ENCODE data around the gene CSMD2.

Gene CSMD2

DNA sequence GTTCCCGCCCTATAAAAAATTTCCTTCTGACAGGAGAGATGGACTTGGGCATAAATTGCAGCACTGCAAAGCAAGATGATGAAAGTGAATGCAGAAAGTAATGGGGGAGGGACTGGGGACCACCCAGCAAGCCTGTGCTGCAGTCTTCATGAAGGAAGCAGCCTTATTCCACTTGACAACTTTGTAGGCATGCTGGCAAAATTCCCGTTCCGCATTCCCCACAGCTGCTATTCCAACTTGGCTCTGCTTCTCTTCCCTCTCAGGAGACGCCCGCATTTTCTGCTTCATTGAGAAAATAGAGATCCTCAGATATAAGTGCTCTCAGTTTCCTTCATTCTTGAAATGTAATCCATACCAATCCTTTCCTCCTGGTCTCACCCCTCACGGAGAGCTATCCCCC lies 298.7 kb downstream of the CSMD2 start:
- CTCF ChIA-PET, result no interaction called here
- peaks cover 4% of the 10 kb centered on the region for H3K27me3 Mint-ChIP-seq
- no peaks in the 10 kb centered on the region for H3K4me1 Mint-ChIP-seq
- H3K4me3 Mint-ChIP-seq, result no peak overlapping the region
- no peak for DNase-seq
- no peaks in the 10 kb centered on the region for H3K36me3 Mint-ChIP-seq
- H3K9me3 Mint-ChIP-seq, result no peaks in the 10 kb centered on the region
- no peak overlapping the region for H3K27ac Mint-ChIP-seq

DNA sequence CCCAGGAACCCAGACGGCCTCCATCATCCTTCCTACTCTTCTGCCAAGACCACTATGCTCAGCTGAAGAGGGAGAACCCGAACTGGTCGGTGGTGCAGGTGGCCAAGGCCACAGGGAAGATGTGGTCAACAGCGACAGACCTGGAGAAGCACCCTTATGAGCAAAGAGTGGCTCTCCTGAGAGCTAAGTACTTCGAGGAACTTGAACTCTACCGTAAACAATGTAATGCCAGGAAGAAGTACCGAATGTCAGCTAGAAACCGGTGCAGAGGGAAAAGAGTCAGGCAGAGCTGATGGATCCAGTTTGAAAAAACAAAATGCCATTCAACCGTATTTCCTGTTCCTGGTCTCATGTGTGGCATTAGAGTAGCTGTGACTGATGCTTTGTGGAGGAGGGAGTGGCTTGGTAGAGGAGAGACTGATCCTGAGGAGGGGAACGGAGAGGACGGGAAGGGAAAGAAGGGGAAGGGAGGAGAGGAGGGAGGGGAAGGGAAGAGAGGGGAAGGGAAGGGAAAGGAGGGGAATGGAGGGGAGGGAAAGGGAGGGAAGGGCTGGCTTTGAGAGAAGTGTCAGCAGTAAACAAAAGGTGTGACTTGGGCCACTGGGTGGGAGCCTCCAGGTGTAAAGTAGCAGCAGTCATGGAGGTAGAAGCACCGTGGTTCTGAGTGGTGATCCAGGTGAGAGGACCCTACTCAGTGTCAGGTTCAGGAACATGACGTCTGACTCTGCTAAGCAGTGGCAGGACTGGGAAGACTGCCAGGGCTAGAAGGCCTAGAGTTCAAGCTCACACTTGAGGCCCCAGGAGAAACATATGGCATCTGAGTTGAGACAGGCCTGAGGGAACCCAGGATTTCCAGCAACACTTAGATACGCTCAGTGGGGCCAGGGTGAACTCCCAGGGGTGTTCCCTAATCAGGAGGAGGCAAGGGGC lies 300.3 kb downstream of the CSMD2 start:
- CTCF ChIA-PET, result no interaction called here
- no peaks in the 10 kb centered on the region for H3K9me3 Mint-ChIP-seq
- no peak overlapping the region for H3K27ac Mint-ChIP-seq
- peaks cover 4% of the 10 kb centered on the region for H3K27me3 Mint-ChIP-seq
- H3K36me3 Mint-ChIP-seq, result no peaks in the 10 kb centered on the region
- DNase-seq, result no peak
- no peak overlapping the region for H3K4me3 Mint-ChIP-seq
- no peaks in the 10 kb centered on the region for H3K4me1 Mint-ChIP-seq

DNA sequence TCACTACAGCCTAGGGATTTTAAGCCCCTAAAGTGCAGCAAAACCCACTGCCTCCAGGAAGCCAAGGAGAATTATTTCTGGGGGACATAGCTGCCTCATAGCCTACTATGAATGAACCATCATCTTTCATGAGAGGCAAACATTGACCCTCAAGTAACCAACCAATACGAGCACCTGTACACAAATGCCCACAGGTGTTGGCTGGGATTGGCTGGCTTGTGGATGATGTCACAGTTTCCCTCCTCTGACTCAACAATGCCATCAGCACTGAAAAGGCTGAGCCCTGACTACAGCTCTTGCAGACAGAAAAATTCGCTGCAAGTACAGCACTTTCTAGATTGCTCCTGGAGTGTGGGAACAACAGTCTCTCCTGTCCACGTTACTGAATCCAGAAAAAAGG lies 301.3 kb downstream of the CSMD2 start, which contains the start of gene HMGB4:
HMGB4 (plus strand) TSS at position 301 of the 400 bp plus-strand sequence. CDS start 113 bp downstream, outside the sequence.
- Mint-ChIP-seq H3K27ac (no peak within 1 kb of the TSS), H3K9me3 (no peaks in the 10 kb centered on the region), H3K36me3 (no peaks in the 10 kb centered on the region), H3K27me3 (peaks cover 4% of the 10 kb centered on the region), H3K4me1 (no peaks in the 10 kb centered on the region), H3K4me3 (no peak within 1 kb of the TSS)
- CTCF ChIA-PET, result no interaction called here
- DNase-seq, result no peak

DNA sequence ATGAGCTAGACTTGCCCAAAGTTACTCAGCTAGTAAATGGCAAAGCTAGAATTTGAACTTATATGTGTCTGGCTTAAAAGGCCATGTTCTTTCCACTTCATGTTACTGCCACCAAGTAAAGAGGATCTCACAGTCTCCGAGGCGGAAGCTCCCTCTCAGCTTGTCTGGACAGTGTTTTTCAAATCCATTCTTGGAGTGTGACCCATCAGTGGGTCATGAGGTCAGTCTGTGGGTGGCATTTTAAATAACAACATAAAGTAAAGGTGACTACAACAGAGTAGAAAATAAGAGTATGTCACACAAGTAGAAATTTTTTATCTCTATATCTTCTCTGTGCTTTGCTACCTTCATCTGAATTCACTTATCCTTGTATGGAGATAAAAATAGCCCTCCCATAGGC lies 304.4 kb downstream of the CSMD2 start:
- no peaks in the 10 kb centered on the region for H3K4me1 Mint-ChIP-seq

DNA sequence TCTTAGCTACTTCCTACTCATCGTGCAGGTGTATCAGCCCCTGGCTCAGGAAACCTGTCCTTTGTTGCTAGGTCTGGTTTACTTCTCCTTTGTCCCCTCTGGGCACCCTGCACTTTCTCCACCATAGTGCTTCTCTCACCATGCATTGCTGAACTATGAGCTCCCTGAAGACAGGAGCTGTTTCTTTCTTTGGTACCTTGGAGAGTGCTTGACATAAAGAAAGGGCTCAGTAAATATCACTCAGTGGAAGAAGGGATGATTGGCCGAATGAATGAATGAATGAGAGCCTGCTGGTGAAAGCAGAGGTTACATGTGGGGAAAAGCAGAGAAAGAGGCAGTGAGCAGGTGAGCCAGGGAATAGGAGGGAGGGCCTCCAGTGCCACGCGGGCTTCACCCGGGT lies 310.9 kb downstream of the CSMD2 start:
- H3K27ac Mint-ChIP-seq, result no peak overlapping the region
- H3K27me3 Mint-ChIP-seq, result peaks cover 8% of the 10 kb centered on the region
- H3K4me1 Mint-ChIP-seq, result no peaks in the 10 kb centered on the region
- no peak overlapping the region for H3K4me3 Mint-ChIP-seq
- CTCF ChIA-PET, result no interaction called here
- DNase-seq, result no peak
- H3K36me3 Mint-ChIP-seq, result no peaks in the 10 kb centered on the region
- H3K9me3 Mint-ChIP-seq, result no peaks in the 10 kb centered on the region

More for the DNA sequence above, 304.4 kb downstream of the CSMD2 start:
- Mint-ChIP-seq H3K27ac (no peak overlapping the region), H3K9me3 (no peaks in the 10 kb centered on the region), H3K27me3 (peaks cover 4% of the 10 kb centered on the region), H3K4me3 (no peak overlapping the region), H3K36me3 (no peaks in the 10 kb centered on the region)
- CTCF ChIA-PET, result no interaction called here
- no peak for DNase-seq

DNA sequence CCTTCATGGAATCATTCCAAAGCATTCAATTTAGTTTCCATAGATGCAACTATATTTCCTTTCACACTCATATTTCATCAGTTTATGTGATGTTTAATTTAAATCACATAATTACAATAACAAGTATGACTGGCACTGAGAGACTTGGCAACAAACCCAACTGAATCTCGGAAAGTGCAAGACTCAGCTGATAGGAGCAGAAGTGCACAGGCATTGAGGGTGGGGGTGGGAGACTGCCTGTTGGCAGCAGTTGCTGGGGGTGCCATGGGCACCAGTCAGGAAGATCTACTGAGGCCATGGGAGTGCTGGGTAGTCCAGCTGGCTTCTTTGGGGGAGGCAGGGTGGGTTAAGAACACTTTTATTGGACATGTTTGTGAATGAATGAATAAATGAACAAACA lies 311.6 kb downstream of the CSMD2 start:
- no peaks in the 10 kb centered on the region for H3K4me1 Mint-ChIP-seq
- DNase-seq, result no peak
- H3K27me3 Mint-ChIP-seq, result peaks cover 8% of the 10 kb centered on the region
- CTCF ChIA-PET, result no interaction called here
- H3K36me3 Mint-ChIP-seq, result no peaks in the 10 kb centered on the region
- H3K27ac Mint-ChIP-seq, result no peak overlapping the region
- H3K4me3 Mint-ChIP-seq, result no peak overlapping the region
- no peaks in the 10 kb centered on the region for H3K9me3 Mint-ChIP-seq

DNA sequence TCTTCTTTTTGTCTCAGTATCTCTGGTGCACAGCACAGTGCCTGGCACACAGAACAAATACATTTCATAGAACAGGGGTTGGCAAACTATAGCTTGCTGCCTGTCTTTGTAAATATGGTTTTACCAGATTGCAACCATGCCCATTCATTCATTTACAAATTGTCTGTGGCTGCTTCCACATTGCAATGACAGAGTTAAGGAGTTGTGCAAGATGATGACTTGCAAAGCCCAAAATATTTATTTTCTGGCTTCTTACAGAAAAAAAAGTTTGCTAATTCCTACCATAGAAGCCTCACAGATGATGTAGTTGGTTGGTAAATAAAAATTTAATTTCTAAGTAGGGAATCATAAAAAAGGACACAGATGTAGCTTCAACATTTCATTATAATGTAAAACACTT lies 312.3 kb downstream of the CSMD2 start:
- Mint-ChIP-seq H3K9me3 (no peaks in the 10 kb centered on the region), H3K27ac (no peak overlapping the region), H3K4me1 (no peaks in the 10 kb centered on the region), H3K36me3 (no peaks in the 10 kb centered on the region), H3K4me3 (no peak overlapping the region), H3K27me3 (peaks cover 8% of the 10 kb centered on the region)
- CTCF ChIA-PET, result no interaction called here
- no peak for DNase-seq

DNA sequence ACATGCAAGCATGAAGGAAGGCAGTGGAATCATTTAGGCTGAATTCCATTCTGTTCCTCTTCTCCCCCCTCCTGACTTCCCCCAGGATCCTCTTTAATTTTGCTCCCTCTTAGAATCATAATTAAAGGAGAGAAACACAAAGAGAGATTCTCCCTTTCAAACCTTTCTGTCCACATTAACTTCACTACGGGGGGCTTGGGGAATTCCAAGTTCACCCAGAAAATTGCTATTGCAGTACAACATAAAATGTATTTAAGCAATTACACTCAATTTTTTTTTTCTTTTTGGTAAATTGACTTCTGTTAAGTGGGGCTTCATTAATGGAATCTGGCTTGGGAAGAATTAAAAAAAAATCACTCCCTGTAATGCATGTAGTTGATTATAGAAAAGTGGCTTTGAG lies 314.5 kb downstream of the CSMD2 start:
- H3K36me3 Mint-ChIP-seq, result no peaks in the 10 kb centered on the region
- no peaks in the 10 kb centered on the region for H3K9me3 Mint-ChIP-seq
- DNase-seq, result no peak
- no peak overlapping the region for H3K27ac Mint-ChIP-seq
- peaks cover 8% of the 10 kb centered on the region for H3K27me3 Mint-ChIP-seq
- H3K4me1 Mint-ChIP-seq, result no peaks in the 10 kb centered on the region
- H3K4me3 Mint-ChIP-seq, result no peak overlapping the region
- CTCF ChIA-PET, result no interaction called here

DNA sequence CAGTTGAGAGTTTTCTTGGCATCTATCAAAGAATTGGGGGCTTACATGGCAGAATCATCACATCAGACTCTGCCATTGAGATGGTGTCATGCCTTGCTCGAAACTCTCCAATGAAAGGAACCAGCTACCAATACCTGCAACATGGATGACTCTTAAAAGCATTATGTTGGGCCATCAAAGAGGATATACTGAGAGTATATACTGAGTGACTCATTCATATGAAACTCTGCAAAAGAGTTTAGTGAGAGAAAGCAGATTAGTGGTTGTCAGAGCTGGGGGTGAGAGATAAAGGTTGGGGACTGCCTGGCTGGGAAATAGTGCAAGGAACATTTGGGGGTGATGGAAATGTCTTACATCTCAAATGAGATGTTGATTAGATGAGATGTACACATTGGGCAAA lies 315.8 kb downstream of the CSMD2 start:
- Mint-ChIP-seq H3K9me3 (no peaks in the 10 kb centered on the region), H3K4me1 (no peaks in the 10 kb centered on the region), H3K27ac (no peak overlapping the region), H3K27me3 (peaks cover 8% of the 10 kb centered on the region), H3K36me3 (no peaks in the 10 kb centered on the region), H3K4me3 (no peak overlapping the region)
- DNase-seq, result no peak
- CTCF ChIA-PET, result no interaction called here

DNA sequence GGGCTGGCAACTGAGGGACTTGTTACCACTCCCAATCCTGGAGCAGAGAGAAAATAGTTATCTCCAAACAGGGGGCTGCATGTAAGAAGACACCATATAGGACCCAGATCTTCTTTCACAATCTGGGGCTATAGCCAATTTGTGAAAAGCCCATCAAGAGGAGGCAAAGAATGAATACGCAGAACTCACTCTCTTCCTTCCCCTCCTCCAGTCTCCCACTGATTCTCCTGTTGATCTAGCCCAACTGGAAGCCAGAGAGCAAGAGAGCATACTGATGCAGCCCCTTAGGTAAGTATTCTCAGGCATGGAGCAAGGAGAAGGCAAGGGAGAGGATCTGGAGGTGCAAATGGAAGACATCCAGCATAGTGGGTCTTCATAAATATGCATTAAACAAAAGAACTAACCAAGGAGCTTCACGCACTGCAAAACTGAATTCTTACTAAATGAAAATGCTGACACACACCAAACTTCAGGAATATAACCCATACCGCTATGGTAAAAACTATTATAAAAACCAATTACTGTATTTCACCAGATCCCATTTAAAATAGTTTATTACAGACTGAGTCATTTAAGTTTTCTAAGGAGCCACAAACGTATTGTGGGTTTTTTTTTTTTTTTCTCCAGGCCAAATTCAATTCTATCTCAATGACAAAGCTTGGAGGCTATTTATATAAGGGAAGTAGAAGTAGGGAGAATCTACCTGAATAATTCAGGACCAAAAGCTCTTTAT lies 316.7 kb downstream of the CSMD2 start:
- Mint-ChIP-seq H3K9me3 (no peaks in the 10 kb centered on the region), H3K36me3 (no peaks in the 10 kb centered on the region), H3K4me1 (no peaks in the 10 kb centered on the region), H3K27ac (no peak overlapping the region), H3K27me3 (peaks cover 8% of the 10 kb centered on the region), H3K4me3 (no peak overlapping the region)
- CTCF ChIA-PET, result interaction anchor here (0.6 kb wide), 1 partner anchor 318 kb away, joined by 3 read pairs; no protein-coding TSS in a partner anchor
- DNase-seq, result no peak

DNA sequence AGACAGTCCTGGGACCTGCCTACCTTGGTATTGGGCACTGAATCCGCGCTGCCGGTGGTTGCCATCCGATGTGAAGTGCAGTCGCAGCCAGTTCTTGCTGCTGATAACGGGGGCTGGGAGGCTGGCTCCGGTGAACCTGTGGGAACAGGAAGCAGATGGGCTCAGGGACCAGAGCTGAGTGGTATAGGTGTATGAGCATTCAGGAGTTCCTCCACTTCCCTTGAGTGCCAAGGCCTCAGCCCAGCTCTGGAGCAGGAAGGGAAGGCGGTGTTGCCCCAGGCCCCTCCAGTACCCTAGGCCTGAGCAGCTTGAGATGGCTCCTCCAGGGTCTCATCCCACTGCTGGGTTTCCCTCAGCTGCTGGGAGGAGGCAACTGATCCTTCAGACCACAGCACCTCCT lies 318.2 kb downstream of the CSMD2 start:
- H3K9me3 Mint-ChIP-seq, result no peaks in the 10 kb centered on the region
- DNase-seq, result no peak
- CTCF ChIA-PET, result no interaction called here
- H3K4me1 Mint-ChIP-seq, result no peaks in the 10 kb centered on the region
- no peak overlapping the region for H3K4me3 Mint-ChIP-seq
- H3K27me3 Mint-ChIP-seq, result peaks cover 8% of the 10 kb centered on the region
- H3K27ac Mint-ChIP-seq, result no peak overlapping the region
- H3K36me3 Mint-ChIP-seq, result no peaks in the 10 kb centered on the region

DNA sequence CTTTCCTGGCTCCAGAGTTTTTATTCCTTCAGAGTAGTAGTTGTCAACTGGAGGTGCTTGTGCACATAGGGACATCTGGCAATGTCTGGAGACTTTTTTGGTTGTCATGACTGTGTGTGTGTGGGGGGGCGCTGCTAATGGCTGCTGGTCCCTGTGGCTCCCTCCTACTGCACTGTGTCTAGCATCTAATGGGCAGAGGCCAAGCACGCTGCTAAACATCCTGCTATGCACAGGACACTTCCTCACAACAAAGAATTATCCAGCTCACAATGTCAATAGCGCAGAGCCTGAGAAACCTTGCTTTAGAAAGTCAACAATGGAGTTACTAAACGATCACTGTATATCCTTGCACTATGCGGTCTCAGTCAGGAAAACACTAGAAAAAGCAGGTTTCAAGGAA lies 320.9 kb downstream of the CSMD2 start:
- H3K27ac Mint-ChIP-seq, result no peak overlapping the region
- no peaks in the 10 kb centered on the region for H3K36me3 Mint-ChIP-seq
- CTCF ChIA-PET, result no interaction called here
- H3K9me3 Mint-ChIP-seq, result no peaks in the 10 kb centered on the region
- no peak overlapping the region for H3K4me3 Mint-ChIP-seq
- no peaks in the 10 kb centered on the region for H3K27me3 Mint-ChIP-seq
- no peak for DNase-seq
- H3K4me1 Mint-ChIP-seq, result no peaks in the 10 kb centered on the region

DNA sequence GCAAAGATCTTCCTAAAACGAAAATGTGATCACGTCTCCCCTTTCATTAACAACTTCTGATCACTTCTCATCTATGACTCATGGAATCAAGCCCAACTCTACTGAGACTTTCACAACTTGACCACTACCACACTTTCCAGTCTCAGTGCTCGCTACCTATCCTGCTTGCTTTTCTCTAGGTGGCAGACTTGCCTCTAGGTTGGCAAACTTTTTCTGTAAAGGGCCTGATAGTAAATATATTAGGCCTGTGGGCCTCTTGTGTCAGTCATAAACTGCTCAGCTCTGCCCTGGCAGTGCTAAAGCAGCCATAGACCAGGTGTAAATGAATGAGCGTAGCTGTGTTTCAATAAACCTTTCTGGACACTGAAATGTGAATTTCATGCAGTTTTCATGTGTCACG lies 322.7 kb downstream of the CSMD2 start:
- DNase-seq, result no peak
- no peak overlapping the region for H3K4me3 Mint-ChIP-seq
- H3K9me3 Mint-ChIP-seq, result no peaks in the 10 kb centered on the region
- no peaks in the 10 kb centered on the region for H3K36me3 Mint-ChIP-seq
- no peaks in the 10 kb centered on the region for H3K4me1 Mint-ChIP-seq
- H3K27ac Mint-ChIP-seq, result no peak overlapping the region
- H3K27me3 Mint-ChIP-seq, result no peaks in the 10 kb centered on the region
- CTCF ChIA-PET, result no interaction called here

DNA sequence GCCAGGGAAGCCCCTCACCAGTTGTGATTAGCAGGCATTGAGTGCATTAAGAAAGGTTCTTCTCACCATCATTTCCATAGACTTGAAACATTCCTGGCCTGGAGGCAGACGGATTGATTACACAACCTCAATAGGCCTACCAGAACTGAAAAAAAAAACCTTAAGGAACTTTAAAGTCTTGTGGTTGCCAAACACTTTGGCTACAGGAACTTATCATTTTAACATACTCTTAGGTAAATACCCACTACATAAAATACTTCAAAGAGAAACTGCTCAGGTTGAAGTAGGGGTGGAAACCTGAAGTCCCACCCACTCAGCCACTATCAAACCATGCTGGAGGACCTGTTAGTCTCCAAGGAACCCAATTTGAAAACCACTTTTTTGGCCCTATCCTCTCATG lies 323.5 kb downstream of the CSMD2 start:
- no peak overlapping the region for H3K27ac Mint-ChIP-seq
- CTCF ChIA-PET, result no interaction called here

DNA sequence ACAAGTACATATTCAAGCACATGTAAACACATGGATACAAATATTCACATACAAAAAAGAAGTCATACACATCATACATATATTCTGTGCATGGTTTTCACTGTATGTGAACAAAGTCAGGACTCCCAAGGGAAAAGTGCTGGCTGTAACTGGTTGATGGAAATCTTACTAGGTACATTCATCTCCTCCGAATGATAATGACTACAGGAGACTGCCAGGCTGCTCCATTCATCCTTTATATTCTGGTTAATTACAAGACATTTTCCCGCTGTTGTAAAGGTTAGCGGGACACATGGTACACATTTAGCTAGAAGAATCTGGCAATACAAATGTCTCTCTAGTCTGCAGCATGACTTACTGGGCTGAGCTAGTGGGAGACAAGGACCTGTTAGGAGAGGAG lies 327.4 kb downstream of the CSMD2 start:
- no peaks in the 10 kb centered on the region for H3K27me3 Mint-ChIP-seq
- peaks cover 2% of the 10 kb centered on the region for H3K9me3 Mint-ChIP-seq
- H3K4me1 Mint-ChIP-seq, result no peaks in the 10 kb centered on the region

More for the DNA sequence above, 323.5 kb downstream of the CSMD2 start:
- Mint-ChIP-seq H3K36me3 (no peaks in the 10 kb centered on the region), H3K27me3 (no peaks in the 10 kb centered on the region), H3K4me1 (no peaks in the 10 kb centered on the region), H3K4me3 (no peak overlapping the region), H3K9me3 (peaks cover 2% of the 10 kb centered on the region)
- no peak for DNase-seq

More for the DNA sequence above, 327.4 kb downstream of the CSMD2 start:
- Mint-ChIP-seq H3K27ac (no peak overlapping the region), H3K4me3 (no peak overlapping the region), H3K36me3 (no peaks in the 10 kb centered on the region)
- CTCF ChIA-PET, result no interaction called here
- no peak for DNase-seq
